ENCODE measurements around the gene RABL3. TPM values are rescaled to one million over a fixed set of nuclear protein-coding genes. Genes with fewer than 3 reads are reported as not detected.

The RABL3 gene
- total RNA-seq, 4 donors from 2014 or later, result 8.2 to 23.7 (median 19.9) TPM

DNA sequence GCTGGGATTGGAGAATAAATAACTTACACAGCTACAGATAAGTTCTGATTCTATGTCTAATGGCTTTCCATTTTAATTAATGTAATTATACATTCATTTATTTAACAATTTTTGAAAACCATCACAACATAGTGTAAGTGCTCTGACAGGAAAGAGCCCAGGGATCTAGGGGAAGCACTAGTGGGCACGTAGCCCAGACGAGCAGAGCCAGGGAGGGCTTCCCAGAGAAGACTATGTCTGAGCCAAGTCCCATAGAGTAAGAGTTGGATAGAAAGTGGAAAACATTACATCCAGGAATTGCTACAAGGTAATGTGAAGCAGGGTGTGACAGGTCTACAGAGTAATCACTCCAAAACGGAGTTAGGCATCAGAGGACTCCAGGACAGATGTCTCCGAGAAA is 57.4 kb downstream of the RABL3 start:
- Histone ChIP-seq H3K27ac (no peak overlapping the region), H3K9me3 (no peaks in the 10 kb centered on the region), H3K36me3 (no peaks in the 10 kb centered on the region), H3K4me1 (peaks cover 0 to 23% (median 10%) of the 10 kb centered on the region in 4 donors), H3K4me3 (no peak overlapping the region), H3K27me3 (no peaks in the 10 kb centered on the region)
- in situ Hi-C loops (cut with MboI; ENCODE audit: low pct_ligation_motif_present in 1 of 4, low pct_unique_long_range_greater_than_20kb in 1 of 4, low sequenced_read_pairs in 3 of 4) (no loop called here), intact Hi-C loops (cut with DNase I; ENCODE audit: low total_unique reads) (no loop called here)
- WGBS, 2 donors (ENCODE audit: low coverage in 1 of 2), result 75 to 84% methylated on average over 4 of the region's 4 CpGs
- no peak for DNase-seq
- no peak for TF ChIP-seq EP300 (IDR thresholded peaks at IDR 0.05; ENCODE audit: low read depth)
- TF ChIP-seq, protein P1, sequence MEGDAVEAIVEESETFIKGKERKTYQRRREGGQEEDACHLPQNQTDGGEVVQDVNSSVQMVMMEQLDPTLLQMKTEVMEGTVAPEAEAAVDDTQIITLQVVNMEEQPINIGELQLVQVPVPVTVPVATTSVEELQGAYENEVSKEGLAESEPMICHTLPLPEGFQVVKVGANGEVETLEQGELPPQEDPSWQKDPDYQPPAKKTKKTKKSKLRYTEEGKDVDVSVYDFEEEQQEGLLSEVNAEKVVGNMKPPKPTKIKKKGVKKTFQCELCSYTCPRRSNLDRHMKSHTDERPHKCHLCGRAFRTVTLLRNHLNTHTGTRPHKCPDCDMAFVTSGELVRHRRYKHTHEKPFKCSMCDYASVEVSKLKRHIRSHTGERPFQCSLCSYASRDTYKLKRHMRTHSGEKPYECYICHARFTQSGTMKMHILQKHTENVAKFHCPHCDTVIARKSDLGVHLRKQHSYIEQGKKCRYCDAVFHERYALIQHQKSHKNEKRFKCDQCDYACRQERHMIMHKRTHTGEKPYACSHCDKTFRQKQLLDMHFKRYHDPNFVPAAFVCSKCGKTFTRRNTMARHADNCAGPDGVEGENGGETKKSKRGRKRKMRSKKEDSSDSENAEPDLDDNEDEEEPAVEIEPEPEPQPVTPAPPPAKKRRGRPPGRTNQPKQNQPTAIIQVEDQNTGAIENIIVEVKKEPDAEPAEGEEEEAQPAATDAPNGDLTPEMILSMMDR (IDR thresholded peaks at IDR 0.05), result no peak
- no peak for TF ChIP-seq POLR2AphosphoS5 (IDR thresholded peaks at IDR 0.05)
- no peak for TF ChIP-seq POLR2A (IDR thresholded peaks at IDR 0.05)

GRCh38 chr3:120683671-120684301 is 58.5 kb downstream of the RABL3 start:
- in situ Hi-C loops (cut with MboI; ENCODE audit: low pct_ligation_motif_present in 1 of 4, low pct_unique_long_range_greater_than_20kb in 1 of 4, low sequenced_read_pairs in 3 of 4), result no loop called here
- Histone ChIP-seq H3K27me3 (no peaks in the 10 kb centered on the region), H3K36me3 (no peaks in the 10 kb centered on the region), H3K9me3 (no peaks in the 10 kb centered on the region), H3K4me3 (no peak overlapping the region), H3K4me1 (peaks cover 0 to 29% (median 15%) of the 10 kb centered on the region in 4 donors), H3K27ac (peak overlapping the region in 2 of 4 donors; percentile 81 to 88)
- intact Hi-C loops (cut with DNase I; ENCODE audit: low total_unique reads), result no loop called here
- DNase-seq, result no peak
- WGBS, 2 donors (ENCODE audit: low coverage in 1 of 2), result 74 to 80% methylated on average over 1 to 3 of the region's 3 CpGs
- TF ChIP-seq, protein P1 (IDR thresholded peaks at IDR 0.05), result no peak
- no peak for TF ChIP-seq POLR2A (IDR thresholded peaks at IDR 0.05)
- TF ChIP-seq EP300 (IDR thresholded peaks at IDR 0.05; ENCODE audit: low read depth), result no peak
- no peak for TF ChIP-seq POLR2AphosphoS5 (IDR thresholded peaks at IDR 0.05)

DNA sequence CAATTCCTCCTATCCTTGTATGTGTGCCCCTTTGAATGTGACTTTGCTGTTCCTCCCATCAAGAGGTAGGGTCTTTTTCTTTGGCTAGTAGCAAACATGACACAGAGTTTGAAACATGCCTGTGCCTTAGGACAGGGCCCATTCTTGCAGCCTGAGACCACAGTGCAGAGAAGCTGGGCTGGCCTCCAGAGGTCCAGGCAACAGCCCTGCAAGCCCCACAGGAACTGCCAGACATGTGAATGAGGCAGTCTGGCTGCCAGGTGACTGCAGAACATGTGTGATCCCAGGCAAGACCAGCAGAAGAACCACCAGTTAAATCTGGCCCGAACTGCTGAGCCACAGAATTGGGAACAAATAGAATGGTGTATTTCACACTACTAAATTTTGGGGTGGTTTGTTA is 59.1 kb downstream of the RABL3 start:
- WGBS, 2 donors (ENCODE audit: low coverage in 1 of 2), result 88% methylated on average over 1 of the region's 1 CpG; no CpG with 5 or more reads in 1 of the 2 donors
- Histone ChIP-seq H3K27ac (peak overlapping the region; percentile 78 to 88 (median 84)), H3K36me3 (no peaks in the 10 kb centered on the region), H3K27me3 (no peaks in the 10 kb centered on the region), H3K9me3 (no peaks in the 10 kb centered on the region), H3K4me3 (no peak overlapping the region), H3K4me1 (peaks cover 0 to 31% (median 20%) of the 10 kb centered on the region in 4 donors)
- intact Hi-C loops (cut with DNase I; ENCODE audit: low total_unique reads), result no loop called here
- no peak for DNase-seq
- in situ Hi-C loops (cut with MboI; ENCODE audit: low pct_ligation_motif_present in 1 of 4, low pct_unique_long_range_greater_than_20kb in 1 of 4, low sequenced_read_pairs in 3 of 4), result no loop called here
- TF ChIP-seq POLR2AphosphoS5 (IDR thresholded peaks at IDR 0.05) (no peak), EP300 (IDR thresholded peaks at IDR 0.05; ENCODE audit: low read depth) (no peak), POLR2A (IDR thresholded peaks at IDR 0.05) (no peak)
- TF ChIP-seq, protein P1 (IDR thresholded peaks at IDR 0.05), result no peak

DNA sequence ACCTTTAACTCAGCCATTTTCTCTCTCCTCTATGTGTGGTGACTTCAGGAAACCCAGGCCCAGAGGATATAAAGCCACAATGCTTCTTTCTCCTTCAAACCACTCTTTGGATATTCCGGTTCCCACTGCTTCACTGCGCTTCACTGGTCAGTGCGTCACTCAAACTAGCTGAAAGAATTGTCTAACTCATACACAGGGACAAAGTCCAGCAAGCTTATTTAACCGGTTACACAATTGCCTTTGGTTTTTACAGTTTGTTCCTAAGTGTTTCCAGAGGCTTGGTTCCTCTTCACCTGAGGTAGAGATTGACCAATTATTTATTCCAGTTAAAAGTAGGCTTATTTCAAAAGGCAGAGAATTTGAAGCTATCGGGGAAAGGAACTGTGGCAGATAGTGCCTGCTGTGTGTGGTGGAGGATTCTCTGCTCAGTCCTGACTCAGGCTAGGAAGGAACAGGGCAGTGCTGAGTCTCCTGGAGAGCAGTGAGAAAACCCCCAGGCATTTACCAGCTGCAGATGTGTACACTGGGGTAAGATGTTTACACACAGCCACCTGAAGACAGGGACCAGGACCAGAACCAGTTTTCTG is 60.1 kb downstream of the RABL3 start, which contains the start of gene HGD:
Gene HGD (minus strand): TSS at position 145 of the 587 bp plus-strand sequence. CDS start 128 bp downstream, at position 17.
- peak; percentile 70 for DNase-seq
- peak within 1 kb of the TSS in 3 of 4 donors; percentile 18 to 25 (median 22) for H3K4me3 ChIP-seq
- no peaks in the 10 kb centered on the region for H3K27me3 ChIP-seq
- H3K27ac ChIP-seq, result peak within 1 kb of the TSS; percentile 78 to 88 (median 84)
- in situ Hi-C loops (cut with MboI; ENCODE audit: low pct_ligation_motif_present in 1 of 4, low pct_unique_long_range_greater_than_20kb in 1 of 4, low sequenced_read_pairs in 3 of 4) (no loop called here), intact Hi-C loops (cut with DNase I; ENCODE audit: low total_unique reads) (no loop called here)
- no peaks in the 10 kb centered on the region for H3K36me3 ChIP-seq
- TF ChIP-seq, protein P1 (IDR thresholded peaks at IDR 0.05), result no peak
- no peak for TF ChIP-seq EP300 (IDR thresholded peaks at IDR 0.05; ENCODE audit: low read depth)
- TF ChIP-seq POLR2AphosphoS5 (IDR thresholded peaks at IDR 0.05), result peak; percentile 43 to 91 (median 78)
- peak; percentile 74 for TF ChIP-seq POLR2A (IDR thresholded peaks at IDR 0.05)
- 57 to 59% methylated on average over 4 to 5 of the region's 5 CpGs for WGBS, 2 donors (ENCODE audit: low coverage in 1 of 2)
- peaks cover 0 to 31% (median 26%) of the 10 kb centered on the region in 4 donors for H3K4me1 ChIP-seq
- H3K9me3 ChIP-seq, result no peaks in the 10 kb centered on the region
